Progenitor cell of endocrine pancreas (in vitro differentiated cells): ENCODE measurements around the gene OR5H2. TPM values are rescaled to one million over a fixed set of nuclear protein-coding genes. Genes with fewer than 3 reads are reported as not detected.

ENCODE experiments used
- DNase-seq: peaks from one replicate; pipeline ENCODE4 v3.0.0; 2021; ENCODE audit warnings: low spot score; ENCODE audit not compliant: unreplicated experiment
- H3K27ac Mint-ChIP-seq: 2 replicates; pipeline ENCODE4 v1.8.0; 2021; ENCODE audit warnings: mild to moderate bottlenecking, moderate library complexity, mixed read lengths
- H3K27me3 Mint-ChIP-seq: 2 replicates; pipeline ENCODE4 v1.8.0; 2021; ENCODE audit warnings: mixed read lengths
- H3K36me3 Mint-ChIP-seq: 2 replicates; pipeline ENCODE4 v1.8.0; 2022; ENCODE audit warnings: mixed read lengths; ENCODE audit not compliant: insufficient read depth
- H3K4me1 Mint-ChIP-seq: 2 replicates; pipeline ENCODE4 v1.8.0; 2021; ENCODE audit warnings: low read depth, mixed read lengths
- H3K4me3 Mint-ChIP-seq: 2 replicates; pipeline ENCODE4 v1.8.0; 2021; ENCODE audit warnings: low read depth, mild to moderate bottlenecking, moderate library complexity, mixed read lengths
- H3K9me3 Mint-ChIP-seq: 2 replicates; pipeline ENCODE4 v1.8.0; 2021; ENCODE audit warnings: low read depth, mixed read lengths
- total RNA-seq: library from RNA; stranded (reverse); gene quantifications from 2 replicates; pipeline ENCODE4 v1.2.1, GENCODE V29; 2021
- TF ChIP-seq, protein P1 (sequence below): fragments of 200-600 bp; sonication (generic); IDR thresholded peaks from one replicate; pipeline ENCODE4 v1.5.0; 2021; ENCODE audit warnings: antibody characterized with exemption, mild to moderate bottlenecking; ENCODE audit not compliant: unreplicated experiment

Gene OR5H2
- total RNA-seq, 1 donor from 2014 or later, result not detected

GRCh38 chr3:98272126-98272525 lies 10.2 kb upstream of the OR5H2 start:
- no peaks in the 10 kb centered on the region for H3K27me3 Mint-ChIP-seq
- no peak overlapping the region for H3K4me3 Mint-ChIP-seq
- H3K4me1 Mint-ChIP-seq, result no peaks in the 10 kb centered on the region
- H3K27ac Mint-ChIP-seq, result no peak overlapping the region
- H3K9me3 Mint-ChIP-seq, result peaks cover 9% of the 10 kb centered on the region
- no peaks in the 10 kb centered on the region for H3K36me3 Mint-ChIP-seq
- DNase-seq, result no peak
- TF ChIP-seq, protein P1, sequence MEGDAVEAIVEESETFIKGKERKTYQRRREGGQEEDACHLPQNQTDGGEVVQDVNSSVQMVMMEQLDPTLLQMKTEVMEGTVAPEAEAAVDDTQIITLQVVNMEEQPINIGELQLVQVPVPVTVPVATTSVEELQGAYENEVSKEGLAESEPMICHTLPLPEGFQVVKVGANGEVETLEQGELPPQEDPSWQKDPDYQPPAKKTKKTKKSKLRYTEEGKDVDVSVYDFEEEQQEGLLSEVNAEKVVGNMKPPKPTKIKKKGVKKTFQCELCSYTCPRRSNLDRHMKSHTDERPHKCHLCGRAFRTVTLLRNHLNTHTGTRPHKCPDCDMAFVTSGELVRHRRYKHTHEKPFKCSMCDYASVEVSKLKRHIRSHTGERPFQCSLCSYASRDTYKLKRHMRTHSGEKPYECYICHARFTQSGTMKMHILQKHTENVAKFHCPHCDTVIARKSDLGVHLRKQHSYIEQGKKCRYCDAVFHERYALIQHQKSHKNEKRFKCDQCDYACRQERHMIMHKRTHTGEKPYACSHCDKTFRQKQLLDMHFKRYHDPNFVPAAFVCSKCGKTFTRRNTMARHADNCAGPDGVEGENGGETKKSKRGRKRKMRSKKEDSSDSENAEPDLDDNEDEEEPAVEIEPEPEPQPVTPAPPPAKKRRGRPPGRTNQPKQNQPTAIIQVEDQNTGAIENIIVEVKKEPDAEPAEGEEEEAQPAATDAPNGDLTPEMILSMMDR, result no peak

GRCh38 chr3:98274914-98275313 lies 7.4 kb upstream of the OR5H2 start:
- Mint-ChIP-seq H3K4me1 (no peaks in the 10 kb centered on the region), H3K36me3 (no peaks in the 10 kb centered on the region), H3K27ac (no peak overlapping the region), H3K9me3 (peaks cover 4% of the 10 kb centered on the region), H3K27me3 (no peaks in the 10 kb centered on the region), H3K4me3 (no peak overlapping the region)
- DNase-seq, result no peak
- TF ChIP-seq, protein P1, result no peak

DNA sequence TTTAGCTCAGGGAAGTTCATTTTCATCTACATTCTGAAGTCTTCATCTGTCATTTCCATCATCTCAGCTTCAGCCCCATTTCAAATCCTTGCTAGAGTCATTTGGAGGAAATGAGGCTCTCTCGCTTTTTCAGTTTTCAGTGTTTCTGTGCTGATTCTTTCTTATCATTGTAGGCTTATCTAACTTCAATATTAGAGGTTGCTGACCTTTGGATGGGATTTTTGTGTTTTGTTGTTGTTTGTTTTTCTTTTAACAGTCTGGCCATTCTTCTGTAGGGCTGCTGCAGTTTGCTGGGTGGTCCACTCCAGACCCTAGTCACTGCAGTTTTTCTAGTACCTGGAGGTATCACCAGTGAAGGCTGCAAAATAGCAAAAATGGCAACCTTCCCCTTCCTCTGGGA lies 8.6 kb downstream of the OR5H2 start:
- peaks cover 13% of the 10 kb centered on the region for H3K9me3 Mint-ChIP-seq
- DNase-seq, result no peak
- TF ChIP-seq, protein P1, result no peak
- peaks cover 7% of the 10 kb centered on the region for H3K4me1 Mint-ChIP-seq
- H3K27me3 Mint-ChIP-seq, result no peaks in the 10 kb centered on the region
- no peaks in the 10 kb centered on the region for H3K36me3 Mint-ChIP-seq
- no peak overlapping the region for H3K4me3 Mint-ChIP-seq
- peak overlapping the region; percentile 38 for H3K27ac Mint-ChIP-seq

- H3K27ac Mint-ChIP-seq, result no peak overlapping the region
- H3K4me3 Mint-ChIP-seq, result no peak overlapping the region
- H3K36me3 Mint-ChIP-seq, result no peaks in the 10 kb centered on the region
- H3K4me1 Mint-ChIP-seq, result peaks cover 7% of the 10 kb centered on the region
- DNase-seq, result no peak
- H3K27me3 Mint-ChIP-seq, result no peaks in the 10 kb centered on the region
- H3K9me3 Mint-ChIP-seq, result peaks cover 13% of the 10 kb centered on the region
- TF ChIP-seq, protein P1, result no peak
Measured at GRCh38 chr3:98291332-98291957, 9.1 kb downstream of the OR5H2 start.

DNA sequence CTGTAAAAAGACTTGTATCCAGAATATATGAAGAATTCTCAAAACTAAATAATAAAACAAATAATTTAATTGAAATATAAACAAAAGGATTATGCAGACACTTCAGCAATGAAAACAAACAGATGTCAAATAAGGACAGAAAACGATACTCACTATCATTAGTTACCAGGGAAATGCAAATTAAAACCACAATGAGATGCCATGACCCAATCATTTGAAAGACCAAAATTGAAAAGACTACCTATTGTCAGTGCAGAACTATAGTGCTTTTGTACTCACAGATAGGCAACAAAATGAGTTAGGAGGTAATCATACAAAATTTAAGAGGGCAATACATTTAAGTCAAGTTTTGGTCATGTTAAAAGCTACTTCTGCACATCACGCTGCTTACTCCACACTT lies 39.8 kb downstream of the OR5H2 start:
- H3K4me3 Mint-ChIP-seq, result no peak overlapping the region
- H3K4me1 Mint-ChIP-seq, result peaks cover 5% of the 10 kb centered on the region
- no peaks in the 10 kb centered on the region for H3K36me3 Mint-ChIP-seq
- DNase-seq, result no peak
- TF ChIP-seq, protein P1, result no peak
- peaks cover 5% of the 10 kb centered on the region for H3K27me3 Mint-ChIP-seq
- H3K9me3 Mint-ChIP-seq, result no peaks in the 10 kb centered on the region
- no peak overlapping the region for H3K27ac Mint-ChIP-seq
